HEK293 (cell line): ENCODE results near the gene HOXB4.

Source experiments
- PRDM2 ChIP-seq: fragments of 450-650 bp; formaldehyde crosslinking; IDR thresholded peaks from 2 replicates; pipeline ENCODE4 v1.5.1; 2016; ENCODE audit warnings: missing biosample characterization, missing genetic modification characterization, borderline replicate concordance
- RBAK ChIP-seq: fragments of 450-650 bp; formaldehyde crosslinking; IDR thresholded peaks from 2 replicates; pipeline ENCODE4 v1.5.1; 2016; ENCODE audit warnings: missing biosample characterization, missing genetic modification characterization
- YY1 ChIP-seq: fragments of 450-650 bp; formaldehyde crosslinking; IDR thresholded peaks from 2 replicates; pipeline ENCODE4 v1.5.1; 2018; ENCODE audit warnings: missing biosample characterization, missing genetic modification characterization
- ZBTB21 ChIP-seq: fragments of 450-650 bp; formaldehyde crosslinking; IDR thresholded peaks from 2 replicates; pipeline ENCODE4 v1.5.1; 2017; ENCODE audit warnings: missing biosample characterization, missing genetic modification characterization
- ZBTB8A ChIP-seq: fragments of 450-650 bp; formaldehyde crosslinking; IDR thresholded peaks from 2 replicates; pipeline ENCODE4 v1.5.1; 2016; ENCODE audit warnings: missing biosample characterization, missing genetic modification characterization
- ZNF544 ChIP-seq: fragments of 450-650 bp; formaldehyde crosslinking; IDR thresholded peaks from 2 replicates; pipeline ENCODE4 v1.5.0; 2017; ENCODE audit warnings: missing biosample characterization, missing genetic modification characterization
- ZNF624 ChIP-seq: fragments of 450-650 bp; formaldehyde crosslinking; IDR thresholded peaks from 2 replicates; pipeline ENCODE4 v1.5.1; 2017; ENCODE audit warnings: missing biosample characterization, missing genetic modification characterization
- ZNF76 ChIP-seq: fragments of 450-650 bp; formaldehyde crosslinking; IDR thresholded peaks from 2 replicates; pipeline ENCODE4; 2016; ENCODE audit warnings: low read depth, missing biosample characterization, missing genetic modification characterization, borderline replicate concordance
- TF ChIP-seq, protein P1 (sequence below): fragments of 450-650 bp; formaldehyde crosslinking; IDR thresholded peaks from 2 replicates; pipeline ENCODE4 v1.5.1; 2016; ENCODE audit warnings: missing biosample characterization, missing genetic modification characterization, low read depth
- TF ChIP-seq, protein P2 (sequence below): fragments of 450-650 bp; formaldehyde crosslinking; IDR thresholded peaks from 2 replicates; pipeline ENCODE4 v1.5.1; 2016; ENCODE audit warnings: missing biosample characterization, missing genetic modification characterization

GRCh38 chr17:48578616-48579470 lies 693 bp upstream of the HOXB4 start:
- TF ChIP-seq ZBTB21 (tag by site-specific recombination): no peak
- no peak for TF ChIP-seq ZNF624 (tag by site-specific recombination)
- no peak for TF ChIP-seq PRDM2 (tag by site-specific recombination)
- TF ChIP-seq, protein P1, sequence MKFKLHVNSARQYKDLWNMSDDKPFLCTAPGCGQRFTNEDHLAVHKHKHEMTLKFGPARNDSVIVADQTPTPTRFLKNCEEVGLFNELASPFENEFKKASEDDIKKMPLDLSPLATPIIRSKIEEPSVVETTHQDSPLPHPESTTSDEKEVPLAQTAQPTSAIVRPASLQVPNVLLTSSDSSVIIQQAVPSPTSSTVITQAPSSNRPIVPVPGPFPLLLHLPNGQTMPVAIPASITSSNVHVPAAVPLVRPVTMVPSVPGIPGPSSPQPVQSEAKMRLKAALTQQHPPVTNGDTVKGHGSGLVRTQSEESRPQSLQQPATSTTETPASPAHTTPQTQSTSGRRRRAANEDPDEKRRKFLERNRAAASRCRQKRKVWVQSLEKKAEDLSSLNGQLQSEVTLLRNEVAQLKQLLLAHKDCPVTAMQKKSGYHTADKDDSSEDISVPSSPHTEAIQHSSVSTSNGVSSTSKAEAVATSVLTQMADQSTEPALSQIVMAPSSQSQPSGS: no peak
- TF ChIP-seq, protein P2, sequence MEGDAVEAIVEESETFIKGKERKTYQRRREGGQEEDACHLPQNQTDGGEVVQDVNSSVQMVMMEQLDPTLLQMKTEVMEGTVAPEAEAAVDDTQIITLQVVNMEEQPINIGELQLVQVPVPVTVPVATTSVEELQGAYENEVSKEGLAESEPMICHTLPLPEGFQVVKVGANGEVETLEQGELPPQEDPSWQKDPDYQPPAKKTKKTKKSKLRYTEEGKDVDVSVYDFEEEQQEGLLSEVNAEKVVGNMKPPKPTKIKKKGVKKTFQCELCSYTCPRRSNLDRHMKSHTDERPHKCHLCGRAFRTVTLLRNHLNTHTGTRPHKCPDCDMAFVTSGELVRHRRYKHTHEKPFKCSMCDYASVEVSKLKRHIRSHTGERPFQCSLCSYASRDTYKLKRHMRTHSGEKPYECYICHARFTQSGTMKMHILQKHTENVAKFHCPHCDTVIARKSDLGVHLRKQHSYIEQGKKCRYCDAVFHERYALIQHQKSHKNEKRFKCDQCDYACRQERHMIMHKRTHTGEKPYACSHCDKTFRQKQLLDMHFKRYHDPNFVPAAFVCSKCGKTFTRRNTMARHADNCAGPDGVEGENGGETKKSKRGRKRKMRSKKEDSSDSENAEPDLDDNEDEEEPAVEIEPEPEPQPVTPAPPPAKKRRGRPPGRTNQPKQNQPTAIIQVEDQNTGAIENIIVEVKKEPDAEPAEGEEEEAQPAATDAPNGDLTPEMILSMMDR (tag by site-specific recombination): no peak
- TF ChIP-seq YY1 (tag by site-specific recombination): no peak
- TF ChIP-seq ZBTB8A (tag by site-specific recombination): no peak
- no peak for TF ChIP-seq ZNF76 (tag by site-specific recombination)
- no peak for TF ChIP-seq RBAK (tag by site-specific recombination)
- TF ChIP-seq ZNF544: no peak
